DOHH2 (cell line): Measurements from ENCODE around the gene TMED7.
A peak's percentile ranks its signal among the peaks of the same experiment; 100 is the strongest.

ENCODE experiments used
- H3F3A ChIP-seq: fragments of 200-600 bp; sonication (generic), shearing (Covaris generic); 2 replicates; pipeline ENCODE4 v1.6.0; 2016; ENCODE audit warnings: antibody characterized with exemption, mild to moderate bottlenecking; ENCODE audit not compliant: control insufficient read depth, insufficient read depth
- H3K27ac ChIP-seq: fragments of 200-600 bp; sonication (generic); 2 replicates; pipeline ENCODE4 v1.5.1; 2014; ENCODE audit warnings: low read depth, mild to moderate bottlenecking, low read length, moderate library complexity
- H3K27me3 ChIP-seq: fragments of 200-600 bp; sonication (generic); 2 replicates; pipeline ENCODE4 v1.6.1; 2014; ENCODE audit warnings: mild to moderate bottlenecking, low read length, mixed read lengths; ENCODE audit not compliant: control insufficient read depth
- H3K36me3 ChIP-seq: fragments of 200-600 bp; sonication (generic); 2 replicates; pipeline ENCODE4 v1.6.1; 2014; ENCODE audit warnings: mild to moderate bottlenecking, low read length, moderate library complexity, mixed read lengths; ENCODE audit not compliant: control insufficient read depth
- H3K4me1 ChIP-seq: fragments of 200-600 bp; sonication (generic); 2 replicates; pipeline ENCODE4 v1.6.1; 2014; ENCODE audit warnings: mild to moderate bottlenecking, low read length, mixed read lengths; ENCODE audit not compliant: control insufficient read depth
- H3K4me2 ChIP-seq: fragments of 200-600 bp; sonication (generic); 2 replicates; pipeline ENCODE4 v1.6.0; 2014; ENCODE audit warnings: mild to moderate bottlenecking, low read length, moderate library complexity
- H3K4me3 ChIP-seq: fragments of 200-600 bp; sonication (generic); 2 replicates; pipeline ENCODE4 v1.5.1; 2014; ENCODE audit warnings: mild to moderate bottlenecking, low read length, mixed read lengths
- H3K79me2 ChIP-seq: fragments of 200-600 bp; sonication (generic); 2 replicates; pipeline ENCODE4 v1.6.1; 2014; ENCODE audit warnings: mild to moderate bottlenecking, low read length, mixed read lengths; ENCODE audit not compliant: control insufficient read depth
- H3K9me2 ChIP-seq: fragments of 200-600 bp; sonication (generic); replicated peaks from 2 replicates; pipeline ENCODE4 v1.6.1; 2014; ENCODE audit warnings: mild to moderate bottlenecking, low read length, mixed read lengths; ENCODE audit not compliant: control insufficient read depth
- H3K9me3 ChIP-seq: fragments of 200-600 bp; sonication (generic); 2 replicates; pipeline ENCODE4 v1.6.1; 2014; ENCODE audit warnings: antibody characterized with exemption, low read length, mixed read lengths; ENCODE audit not compliant: control insufficient read depth, insufficient read depth
- H4K20me1 ChIP-seq: fragments of 200-600 bp; sonication (generic); 2 replicates; pipeline ENCODE4 v1.6.0; 2014; ENCODE audit warnings: low read depth, mild to moderate bottlenecking, antibody characterized with exemption, low read length, moderate library complexity; ENCODE audit not compliant: control insufficient read depth, insufficient read depth
- EZH2phosphoT487 ChIP-seq: fragments of 200-600 bp; sonication (generic); IDR thresholded peaks from 2 replicates; pipeline ENCODE4 v1.6.1; 2017; ENCODE audit warnings: borderline replicate concordance, mild to moderate bottlenecking, antibody characterized with exemption, low read length, moderate library complexity, mixed read lengths
- TF ChIP-seq, protein P1 (sequence below): fragments of 200-600 bp; sonication (generic); IDR thresholded peaks from one replicate; pipeline ENCODE4 v1.5.1; 2014; ENCODE audit warnings: antibody characterized with exemption, mild to moderate bottlenecking, low read depth, low read length; ENCODE audit not compliant: poor library complexity, severe bottlenecking

The TMED7 gene

DNA sequence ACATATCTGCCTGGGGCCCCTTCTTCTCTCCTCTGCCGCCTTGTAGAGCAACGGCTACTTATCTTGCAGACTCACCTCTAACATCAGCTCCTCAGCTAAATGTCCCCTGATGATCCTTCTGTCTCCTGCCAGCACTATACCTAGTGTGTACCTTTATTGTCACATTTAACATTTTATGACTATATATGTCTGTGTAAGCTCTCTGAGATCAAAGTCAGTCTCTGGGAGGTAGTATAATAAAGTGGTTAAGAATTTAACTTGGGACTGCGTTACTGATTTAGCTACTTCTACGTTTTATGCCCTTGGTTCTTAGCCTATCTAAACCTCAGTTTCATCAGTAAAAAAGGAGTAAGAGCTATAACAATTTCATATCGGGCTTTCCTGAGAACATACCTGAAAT, 2.2 kb downstream of the TMED7 start:
- peaks cover 7% of the 10 kb centered on the region; the same call in 1 of the 2 replicates for H3K9me3 ChIP-seq
- TF ChIP-seq, protein P1, sequence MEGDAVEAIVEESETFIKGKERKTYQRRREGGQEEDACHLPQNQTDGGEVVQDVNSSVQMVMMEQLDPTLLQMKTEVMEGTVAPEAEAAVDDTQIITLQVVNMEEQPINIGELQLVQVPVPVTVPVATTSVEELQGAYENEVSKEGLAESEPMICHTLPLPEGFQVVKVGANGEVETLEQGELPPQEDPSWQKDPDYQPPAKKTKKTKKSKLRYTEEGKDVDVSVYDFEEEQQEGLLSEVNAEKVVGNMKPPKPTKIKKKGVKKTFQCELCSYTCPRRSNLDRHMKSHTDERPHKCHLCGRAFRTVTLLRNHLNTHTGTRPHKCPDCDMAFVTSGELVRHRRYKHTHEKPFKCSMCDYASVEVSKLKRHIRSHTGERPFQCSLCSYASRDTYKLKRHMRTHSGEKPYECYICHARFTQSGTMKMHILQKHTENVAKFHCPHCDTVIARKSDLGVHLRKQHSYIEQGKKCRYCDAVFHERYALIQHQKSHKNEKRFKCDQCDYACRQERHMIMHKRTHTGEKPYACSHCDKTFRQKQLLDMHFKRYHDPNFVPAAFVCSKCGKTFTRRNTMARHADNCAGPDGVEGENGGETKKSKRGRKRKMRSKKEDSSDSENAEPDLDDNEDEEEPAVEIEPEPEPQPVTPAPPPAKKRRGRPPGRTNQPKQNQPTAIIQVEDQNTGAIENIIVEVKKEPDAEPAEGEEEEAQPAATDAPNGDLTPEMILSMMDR, result no peak
- no peak for TF ChIP-seq EZH2phosphoT487
- no peaks in the 10 kb centered on the region for H3F3A ChIP-seq
- no peaks in the 10 kb centered on the region for H3K9me2 ChIP-seq
- H3K79me2 ChIP-seq, result peaks cover 70% of the 10 kb centered on the region
- H3K27ac ChIP-seq, result no peak overlapping the region
- H3K4me2 ChIP-seq, result peak overlapping the region; percentile 94
- H3K4me3 ChIP-seq, result peak overlapping the region; percentile 97
- peaks cover 69% of the 10 kb centered on the region for H3K36me3 ChIP-seq
- peaks cover 38% of the 10 kb centered on the region for H3K4me1 ChIP-seq
- H3K27me3 ChIP-seq, result no peaks in the 10 kb centered on the region
- H4K20me1 ChIP-seq, result peaks cover 16% of the 10 kb centered on the region; the same call in 1 of the 2 replicates

DNA sequence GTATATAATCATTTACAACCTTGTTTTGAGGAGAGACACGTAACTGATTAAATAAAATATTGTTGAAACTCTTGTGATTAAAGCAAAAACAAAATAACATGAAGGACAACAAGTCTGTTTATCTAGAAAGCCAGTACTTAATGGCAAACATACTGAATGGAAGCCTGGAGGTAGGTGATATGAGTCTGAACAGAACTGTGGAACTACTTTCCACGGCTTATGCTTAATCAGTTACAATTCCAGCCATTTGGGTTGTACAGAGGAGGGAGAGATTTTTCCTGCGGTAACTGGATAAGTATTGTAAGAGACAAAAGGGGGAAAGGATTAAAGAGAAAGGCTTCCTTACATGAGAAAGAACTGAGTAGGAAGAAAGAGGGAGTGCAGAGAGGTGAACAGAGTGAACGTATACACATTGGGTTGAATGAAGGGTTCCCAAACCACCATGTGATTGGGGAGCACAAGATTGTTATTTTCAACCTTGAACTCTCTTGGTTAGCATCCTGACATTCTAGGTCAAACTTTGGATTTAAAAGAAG, 4.4 kb downstream of the TMED7 start:
- H4K20me1 ChIP-seq, result peaks cover 16% of the 10 kb centered on the region; the same call in 1 of the 2 replicates
- no peaks in the 10 kb centered on the region for H3F3A ChIP-seq
- no peaks in the 10 kb centered on the region for H3K9me2 ChIP-seq
- H3K4me2 ChIP-seq, result no peak overlapping the region
- no peaks in the 10 kb centered on the region for H3K9me3 ChIP-seq
- no peak overlapping the region for H3K4me3 ChIP-seq
- peaks cover 71% of the 10 kb centered on the region for H3K79me2 ChIP-seq
- TF ChIP-seq, protein P1, result no peak
- no peak for TF ChIP-seq EZH2phosphoT487
- H3K27me3 ChIP-seq, result no peaks in the 10 kb centered on the region
- H3K4me1 ChIP-seq, result peaks cover 27% of the 10 kb centered on the region
- H3K27ac ChIP-seq, result no peak overlapping the region
- H3K36me3 ChIP-seq, result peaks cover 88% of the 10 kb centered on the region

DNA sequence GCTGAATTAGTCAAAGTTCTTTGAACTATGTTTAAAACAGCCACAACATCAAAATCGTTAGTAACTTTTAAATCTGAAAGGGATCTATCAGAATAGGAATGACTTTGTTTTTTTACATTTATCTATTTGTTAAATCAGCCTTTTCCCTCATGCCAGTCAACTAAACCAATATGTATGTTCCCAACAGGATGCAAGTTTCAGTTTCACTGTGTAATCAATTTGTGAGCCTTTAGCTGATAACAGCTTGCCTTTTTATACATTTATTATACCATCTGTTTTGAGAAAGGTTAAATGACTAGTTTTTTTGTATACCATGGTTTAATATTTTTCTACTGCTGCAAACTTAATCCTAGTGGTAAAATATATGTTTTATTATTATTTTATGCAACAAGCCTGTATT, 8.9 kb downstream of the TMED7 start:
- H3K4me2 ChIP-seq, result no peak overlapping the region
- no peaks in the 10 kb centered on the region for H3K9me3 ChIP-seq
- H3F3A ChIP-seq, result no peaks in the 10 kb centered on the region
- peaks cover 30% of the 10 kb centered on the region for H3K79me2 ChIP-seq
- TF ChIP-seq, protein P1, result no peak
- no peak for TF ChIP-seq EZH2phosphoT487
- H3K36me3 ChIP-seq, result peaks cover 85% of the 10 kb centered on the region
- H4K20me1 ChIP-seq, result no peaks in the 10 kb centered on the region
- no peaks in the 10 kb centered on the region for H3K27me3 ChIP-seq
- no peaks in the 10 kb centered on the region for H3K9me2 ChIP-seq
- no peak overlapping the region for H3K4me3 ChIP-seq
- 0 out of 2 replicates have a peak, but pooled peaks cover 4% of the 10 kb centered on the region for H3K4me1 ChIP-seq
- no peak overlapping the region for H3K27ac ChIP-seq
